BE2C (cell line): ENCODE results near the gene WDR7.

Source experiments
- DNase-seq: peaks from one replicate; pipeline ENCODE4 v3.0.0-alpha.2; 2020
- H3K27me3 ChIP-seq: fragments of 250-450 bp; sonication (Bioruptor Pico); 2 replicates; pipeline ENCODE4 v1.5.1; 2020; ENCODE audit warnings: mild to moderate bottlenecking
- H3K36me3 ChIP-seq: fragments of 250-450 bp; sonication (Bioruptor Pico); 2 replicates; pipeline ENCODE4 v1.5.1; 2020; ENCODE audit warnings: mild to moderate bottlenecking
- H3K4me1 ChIP-seq: fragments of 250-450 bp; sonication (Bioruptor Pico); 2 replicates; pipeline ENCODE4 v1.5.1; 2020
- H3K4me3 ChIP-seq: 2 replicates; pipeline ENCODE4 v1.5.1; 2011; ENCODE audit warnings: low read depth, low read length
- H3K9me3 ChIP-seq: fragments of 250-450 bp; sonication (Bioruptor Pico); 2 replicates; pipeline ENCODE4 v1.5.1; 2020
- TF ChIP-seq, protein P1 (sequence below): IDR thresholded peaks from 2 replicates; pipeline ENCODE4 v1.5.1; 2012; ENCODE audit warnings: mild to moderate bottlenecking, low read depth, low read length

Gene WDR7

DNA sequence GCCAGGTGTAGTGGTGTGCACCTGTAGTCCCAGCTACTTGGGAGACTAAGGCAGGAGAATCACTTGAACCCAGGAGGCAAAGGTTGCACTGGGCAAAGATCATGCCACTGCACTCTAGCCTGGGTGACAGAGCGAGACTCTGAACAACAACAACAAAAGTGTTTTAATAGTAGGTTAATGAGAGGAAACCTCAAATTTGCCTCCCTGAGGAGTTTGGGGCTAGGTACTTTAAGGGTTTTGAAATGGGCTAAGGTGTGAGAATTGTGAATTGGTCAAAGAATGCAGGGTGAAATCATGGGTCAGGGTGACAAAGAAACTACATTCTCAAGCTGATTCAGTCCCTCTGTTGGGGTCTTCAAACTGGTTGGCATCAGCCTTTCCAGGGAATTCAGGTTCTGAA lies 435.0 kb downstream of the WDR7 start:
- H3K4me3 ChIP-seq = no peak overlapping the region
- no peaks in the 10 kb centered on the region for H3K9me3 ChIP-seq
- no peak for DNase-seq
- TF ChIP-seq, protein P1, sequence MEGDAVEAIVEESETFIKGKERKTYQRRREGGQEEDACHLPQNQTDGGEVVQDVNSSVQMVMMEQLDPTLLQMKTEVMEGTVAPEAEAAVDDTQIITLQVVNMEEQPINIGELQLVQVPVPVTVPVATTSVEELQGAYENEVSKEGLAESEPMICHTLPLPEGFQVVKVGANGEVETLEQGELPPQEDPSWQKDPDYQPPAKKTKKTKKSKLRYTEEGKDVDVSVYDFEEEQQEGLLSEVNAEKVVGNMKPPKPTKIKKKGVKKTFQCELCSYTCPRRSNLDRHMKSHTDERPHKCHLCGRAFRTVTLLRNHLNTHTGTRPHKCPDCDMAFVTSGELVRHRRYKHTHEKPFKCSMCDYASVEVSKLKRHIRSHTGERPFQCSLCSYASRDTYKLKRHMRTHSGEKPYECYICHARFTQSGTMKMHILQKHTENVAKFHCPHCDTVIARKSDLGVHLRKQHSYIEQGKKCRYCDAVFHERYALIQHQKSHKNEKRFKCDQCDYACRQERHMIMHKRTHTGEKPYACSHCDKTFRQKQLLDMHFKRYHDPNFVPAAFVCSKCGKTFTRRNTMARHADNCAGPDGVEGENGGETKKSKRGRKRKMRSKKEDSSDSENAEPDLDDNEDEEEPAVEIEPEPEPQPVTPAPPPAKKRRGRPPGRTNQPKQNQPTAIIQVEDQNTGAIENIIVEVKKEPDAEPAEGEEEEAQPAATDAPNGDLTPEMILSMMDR = no peak
- no peaks in the 10 kb centered on the region for H3K27me3 ChIP-seq
- H3K4me1 ChIP-seq = no peaks in the 10 kb centered on the region
- H3K36me3 ChIP-seq = no peaks in the 10 kb centered on the region
